Kidney epithelial cell (primary cell): ENCODE data around the gene CHPF2. TPM values are rescaled to one million over a fixed set of nuclear protein-coding genes. Genes with fewer than 3 reads are reported as not detected.

ENCODE experiments used
- DNase-seq: peaks from one replicate; pipeline ENCODE4 v3.0.0-alpha.2; 2010; ENCODE audit warnings: low read depth
- H3K27me3 ChIP-seq: 2 replicates; pipeline ENCODE4 v1.6.0; 2011; ENCODE audit warnings: low read length; ENCODE audit not compliant: control insufficient read depth, insufficient read depth
- H3K36me3 ChIP-seq: 2 replicates; pipeline ENCODE4 v1.5.1; 2011; ENCODE audit warnings: low read length; ENCODE audit not compliant: control insufficient read depth, insufficient read depth
- H3K4me3 ChIP-seq: 2 replicates; pipeline ENCODE4 v1.5.1; 2011; ENCODE audit warnings: low read depth, mild to moderate bottlenecking, control low read depth, low read length
- CTCF ChIP-seq: IDR thresholded peaks from 2 replicates; pipeline ENCODE4 v1.5.1; 2011; ENCODE audit warnings: mild to moderate bottlenecking, moderate library complexity, low read length, control low read depth, inconsistent platforms; ENCODE audit not compliant: insufficient read depth, poor library complexity, severe bottlenecking
- total RNA-seq: library from RNA; depleted of rRNA; stranded (reverse); fragments of >200 nt; gene quantifications from 2 replicates; pipeline ENCODE4 v1.2.3, GENCODE V29; 2015

CHPF2 gene
- total RNA-seq, 1 donor from 2014 or later, result 60.0 TPM

GRCh38 chr7:151269511-151269910 lies 37.2 kb downstream of the CHPF2 start:
- no peak for TF ChIP-seq CTCF
- H3K4me3 ChIP-seq, result no peak overlapping the region
- H3K27me3 ChIP-seq, result peaks cover 6% of the 10 kb centered on the region
- H3K36me3 ChIP-seq, result no peaks in the 10 kb centered on the region
- DNase-seq, result no peak

- no peak for DNase-seq
- H3K36me3 ChIP-seq, result no peaks in the 10 kb centered on the region
- no peak overlapping the region for H3K4me3 ChIP-seq
- H3K27me3 ChIP-seq, result peaks cover 6% of the 10 kb centered on the region
- no peak for TF ChIP-seq CTCF
Observed at GRCh38 chr7:151271699-151272355, 39.5 kb downstream of the CHPF2 start.

- no peaks in the 10 kb centered on the region for H3K36me3 ChIP-seq
- DNase-seq, result no peak
- TF ChIP-seq CTCF, result no peak
- peaks cover 9% of the 10 kb centered on the region for H3K27me3 ChIP-seq
- H3K4me3 ChIP-seq, result no peak overlapping the region
Observed at GRCh38 chr7:151272405-151272804, 40.1 kb downstream of the CHPF2 start.

- H3K36me3 ChIP-seq, result no peaks in the 10 kb centered on the region
- DNase-seq, result no peak
- H3K27me3 ChIP-seq, result peaks cover 13% of the 10 kb centered on the region
- TF ChIP-seq CTCF, result no peak
- no peak overlapping the region for H3K4me3 ChIP-seq
Observed at GRCh38 chr7:151272877-151273276, 40.6 kb downstream of the CHPF2 start.

- Histone ChIP-seq H3K36me3 (no peaks in the 10 kb centered on the region), H3K27me3 (peaks cover 13% of the 10 kb centered on the region)
- no peak for DNase-seq
Observed at GRCh38 chr7:151273651-151274390, 41.5 kb downstream of the CHPF2 start.

More at GRCh38 chr7:151273651-151274390, 41.5 kb downstream of the CHPF2 start:
- no peak for TF ChIP-seq CTCF
- no peak overlapping the region for H3K4me3 ChIP-seq
